NCI-H1930 (cell line): ENCODE data around the gene PTH1R.

Experiments
- DNase-seq, 2 experiments: peaks; one replicate each; lab custom pipeline; 2025; lab: John Stamatoyannopoulos, UW

The PTH1R gene

DNA sequence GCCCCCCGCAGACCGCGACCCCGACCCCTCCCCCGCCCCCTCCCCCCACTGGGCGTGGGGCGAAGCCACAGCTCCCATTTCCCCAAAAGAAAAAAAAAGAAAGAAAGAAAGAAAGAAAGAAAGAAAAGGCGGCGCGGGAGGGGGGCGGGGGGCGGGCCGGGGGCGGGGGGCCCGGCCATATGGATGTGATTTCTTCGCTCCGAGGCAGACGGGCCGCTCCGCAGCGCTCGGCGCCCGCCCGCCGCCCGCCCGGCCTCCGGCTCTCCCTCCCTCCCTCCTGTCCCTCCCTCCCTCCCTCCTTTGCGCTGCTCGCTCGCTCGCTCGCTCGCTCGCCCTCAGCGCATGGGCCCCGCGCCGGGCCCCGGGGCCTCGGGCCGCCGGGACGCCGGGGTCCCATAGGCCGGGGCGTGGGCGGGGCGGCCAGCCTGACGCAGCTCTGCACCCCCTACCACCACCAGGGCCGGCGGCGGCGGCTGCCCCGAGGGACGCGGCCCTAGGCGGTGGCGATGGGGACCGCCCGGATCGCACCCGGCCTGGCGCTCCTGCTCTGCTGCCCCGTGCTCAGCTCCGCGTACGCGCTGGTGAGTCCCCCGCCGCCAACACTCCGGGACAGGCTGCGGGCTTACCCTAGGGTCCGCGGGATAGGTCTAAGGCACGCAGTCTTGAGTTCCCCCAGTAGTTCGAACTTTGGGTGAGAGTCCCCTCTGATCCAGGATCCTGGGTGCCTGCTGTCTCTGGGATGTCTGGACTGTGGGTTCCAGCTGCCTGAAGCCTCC lies 5.7 kb downstream of the PTH1R start:
- no peak for DNase-seq

DNA sequence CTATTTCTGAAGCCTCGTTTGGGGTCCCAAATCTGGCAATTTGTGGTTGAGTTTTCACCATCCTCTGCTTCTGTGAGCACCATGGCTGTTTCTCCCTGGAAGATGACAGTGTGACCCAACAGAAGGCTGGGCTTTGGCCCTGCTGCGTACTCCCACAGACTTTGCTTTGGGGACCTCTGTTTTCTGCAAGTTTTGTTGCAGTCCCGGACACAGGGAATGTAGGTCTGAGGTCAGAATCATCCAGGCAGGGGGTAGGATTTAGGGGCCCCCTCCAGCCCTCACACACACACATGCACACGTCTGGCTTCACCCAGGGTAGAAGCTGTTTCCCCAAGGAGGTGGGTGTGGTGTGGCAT lies 6.3 kb downstream of the PTH1R start:
- DNase-seq: no peak

DNA sequence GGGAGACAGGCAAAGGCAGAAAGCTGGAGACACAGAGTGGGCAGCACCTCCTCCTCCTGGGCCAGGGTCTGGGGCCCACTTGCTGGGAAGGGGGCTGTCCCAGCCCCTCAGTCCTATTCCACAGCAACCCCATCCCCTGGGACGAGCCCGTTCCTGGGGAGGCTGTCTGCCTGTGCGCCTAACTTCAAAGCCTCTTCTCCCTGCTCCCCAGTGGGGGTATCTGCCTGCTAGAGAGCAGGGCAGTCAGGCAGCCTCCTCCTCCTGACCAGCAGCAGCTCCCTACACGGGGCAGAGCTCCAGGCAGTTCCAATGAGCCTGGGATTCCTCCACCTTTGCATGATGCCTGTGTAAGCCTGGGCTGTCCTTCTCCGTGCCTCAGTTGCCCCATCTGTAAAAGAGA lies 6.9 kb downstream of the PTH1R start:
- DNase-seq: no peak

DNA sequence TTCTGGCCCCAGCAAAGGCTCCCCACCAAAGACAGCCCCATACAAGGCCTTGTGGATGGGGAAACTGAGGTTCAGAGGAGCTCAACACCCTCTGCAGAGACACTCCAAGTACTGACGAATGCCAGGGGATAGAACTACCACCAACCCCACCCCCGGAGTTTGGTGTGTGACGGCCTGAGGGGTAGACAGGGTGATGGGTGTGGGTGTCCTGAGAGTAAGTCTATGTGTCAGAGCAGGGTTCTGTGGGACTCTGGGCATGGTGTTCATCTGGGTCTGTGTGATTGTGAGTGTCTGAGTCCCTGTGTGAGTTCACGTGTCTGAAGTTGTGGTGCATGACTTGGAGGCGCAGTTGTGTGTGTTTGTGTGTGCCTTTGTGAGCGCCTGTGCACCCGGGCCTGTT lies 7.4 kb downstream of the PTH1R start:
- no peak for DNase-seq

DNA sequence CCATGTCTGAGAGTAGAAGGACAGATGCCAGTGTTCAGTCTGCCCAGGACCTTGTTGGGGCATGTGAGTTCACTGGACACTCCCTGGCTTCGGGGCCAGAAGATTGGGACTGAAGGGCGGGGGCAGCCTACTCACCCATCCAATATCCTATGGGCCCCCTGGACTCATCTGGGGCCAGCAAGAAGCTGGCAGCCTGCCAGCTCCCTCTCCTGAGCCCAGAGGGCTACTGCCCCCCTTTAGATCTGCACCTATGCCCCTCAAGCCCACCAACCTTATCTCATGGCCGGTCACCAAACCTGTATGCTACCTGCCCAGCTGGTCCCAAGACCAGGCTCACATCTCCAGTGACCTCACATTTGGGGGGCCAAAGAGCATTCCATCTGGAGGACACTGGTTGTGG lies 8.1 kb downstream of the PTH1R start:
- no peak for DNase-seq

DNA sequence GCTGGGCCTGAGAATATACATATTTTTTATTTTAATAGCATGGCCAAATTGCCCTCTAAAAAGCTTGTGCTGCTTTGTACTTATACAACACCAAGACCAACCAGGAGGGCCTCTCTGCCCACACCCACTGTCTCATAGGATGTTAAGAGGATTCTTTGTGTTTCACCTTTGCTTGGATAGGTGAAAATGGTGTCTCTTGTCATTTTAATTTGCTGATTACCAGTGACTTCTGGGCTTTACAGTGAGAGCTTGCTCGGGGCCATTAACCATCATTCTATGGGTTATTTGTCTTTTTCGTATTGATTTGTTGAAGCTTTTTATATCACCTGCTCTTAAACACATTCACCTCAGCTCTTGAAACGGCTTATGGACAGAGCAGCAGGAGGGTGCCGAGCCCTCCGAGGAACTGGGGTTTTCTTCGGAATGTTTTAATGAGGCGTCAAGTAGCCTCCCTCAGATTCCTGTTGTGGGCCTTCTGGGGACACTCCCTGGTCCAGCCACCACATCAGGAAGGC lies 10.5 kb downstream of the PTH1R start:
- DNase-seq: no peak

DNA sequence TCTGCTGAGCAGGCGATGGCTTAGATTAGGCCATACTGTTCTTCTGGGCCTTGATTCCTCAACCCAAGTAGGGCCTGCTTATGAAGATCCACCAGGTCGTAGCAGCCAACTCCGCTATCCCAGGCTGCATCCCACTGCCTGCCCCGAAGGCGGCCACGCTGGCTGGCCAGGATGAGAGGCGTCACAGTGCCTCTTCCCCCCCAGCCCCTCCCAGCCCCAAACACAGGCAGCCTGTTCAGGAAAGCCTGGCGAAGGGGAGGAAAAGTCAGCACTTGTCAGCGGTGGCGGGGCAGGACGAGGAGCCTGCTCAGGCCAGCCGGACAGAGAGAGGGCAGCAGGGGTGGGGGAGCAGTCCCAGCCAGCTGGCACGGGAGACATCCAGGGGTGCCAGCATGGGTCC lies 11.2 kb downstream of the PTH1R start:
- DNase-seq: no peak

DNA sequence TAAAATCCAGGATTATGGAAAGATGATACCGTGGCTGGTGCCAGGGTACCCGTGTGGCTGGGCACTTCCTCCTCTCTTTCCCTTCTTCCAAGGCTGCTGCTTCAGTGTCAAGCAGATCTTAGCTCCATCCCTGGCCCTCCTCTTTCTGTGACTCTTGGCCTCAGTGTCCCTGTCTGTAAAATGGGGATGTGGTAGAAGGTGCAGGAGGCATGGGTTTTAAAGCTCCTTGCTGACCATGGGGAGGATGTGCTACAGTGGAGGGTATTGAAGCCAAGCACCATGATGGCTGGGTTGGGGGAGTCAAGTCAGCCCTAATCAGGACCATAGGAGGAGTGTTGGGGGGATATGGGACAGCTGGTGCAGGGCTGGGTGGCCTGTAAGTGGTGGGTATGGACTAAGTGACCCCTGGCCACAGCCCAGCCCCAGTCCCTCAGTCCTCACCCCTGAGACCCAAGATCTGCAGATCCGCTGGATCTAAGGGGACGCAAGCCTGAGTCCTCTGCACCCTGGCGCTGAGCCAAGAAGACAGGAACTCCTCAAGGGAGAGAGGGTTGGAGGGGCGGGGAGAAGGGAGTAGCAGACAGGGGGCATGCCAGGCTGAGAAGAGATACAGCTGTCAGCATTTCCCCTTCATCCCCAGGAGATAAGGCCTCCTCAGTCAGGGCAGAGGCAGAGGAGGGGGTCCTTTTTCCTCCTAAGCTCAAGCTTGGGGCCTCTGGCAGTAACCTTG lies 12.0 kb downstream of the PTH1R start:
- DNase-seq: no peak

DNA sequence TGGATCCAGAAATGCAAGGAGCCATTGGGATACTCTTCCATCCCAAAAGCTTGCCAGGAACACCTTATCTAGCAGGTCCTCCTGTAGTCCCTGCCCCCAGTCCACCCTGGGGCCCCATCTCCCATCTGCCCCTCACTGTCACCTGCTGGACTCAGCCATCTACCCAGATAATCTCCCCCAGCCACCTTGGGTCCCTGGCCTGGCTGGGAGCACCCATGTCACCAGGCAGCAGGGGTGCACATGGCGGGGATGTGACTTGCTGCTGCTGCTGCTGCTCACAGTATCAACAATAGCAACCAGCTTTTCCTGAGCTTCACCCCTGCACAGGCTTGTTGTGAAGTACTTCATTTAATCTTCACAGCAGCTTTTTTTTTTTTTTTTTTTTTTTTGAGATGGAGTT lies 12.6 kb downstream of the PTH1R start:
- DNase-seq: no peak

DNA sequence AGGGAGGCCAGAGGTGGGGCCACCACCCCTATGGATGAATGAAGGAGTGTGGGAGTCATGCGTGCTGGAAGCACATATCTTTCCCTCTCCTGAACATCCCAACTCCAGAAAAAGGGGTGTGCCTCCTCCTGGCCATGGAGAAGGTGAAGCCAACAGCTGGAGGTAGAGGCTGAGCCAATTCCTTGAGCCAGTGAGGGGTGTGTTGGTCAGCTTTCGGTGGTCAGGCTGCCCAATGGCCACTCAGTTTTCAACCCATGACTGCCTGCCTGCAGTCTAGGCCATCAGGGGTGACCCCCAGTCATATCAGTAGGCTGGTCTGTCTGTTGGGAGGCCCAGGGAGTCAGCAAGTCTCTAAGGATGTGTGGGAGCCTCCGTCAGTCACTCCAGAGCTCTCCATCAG lies 13.6 kb downstream of the PTH1R start:
- DNase-seq: no peak

DNA sequence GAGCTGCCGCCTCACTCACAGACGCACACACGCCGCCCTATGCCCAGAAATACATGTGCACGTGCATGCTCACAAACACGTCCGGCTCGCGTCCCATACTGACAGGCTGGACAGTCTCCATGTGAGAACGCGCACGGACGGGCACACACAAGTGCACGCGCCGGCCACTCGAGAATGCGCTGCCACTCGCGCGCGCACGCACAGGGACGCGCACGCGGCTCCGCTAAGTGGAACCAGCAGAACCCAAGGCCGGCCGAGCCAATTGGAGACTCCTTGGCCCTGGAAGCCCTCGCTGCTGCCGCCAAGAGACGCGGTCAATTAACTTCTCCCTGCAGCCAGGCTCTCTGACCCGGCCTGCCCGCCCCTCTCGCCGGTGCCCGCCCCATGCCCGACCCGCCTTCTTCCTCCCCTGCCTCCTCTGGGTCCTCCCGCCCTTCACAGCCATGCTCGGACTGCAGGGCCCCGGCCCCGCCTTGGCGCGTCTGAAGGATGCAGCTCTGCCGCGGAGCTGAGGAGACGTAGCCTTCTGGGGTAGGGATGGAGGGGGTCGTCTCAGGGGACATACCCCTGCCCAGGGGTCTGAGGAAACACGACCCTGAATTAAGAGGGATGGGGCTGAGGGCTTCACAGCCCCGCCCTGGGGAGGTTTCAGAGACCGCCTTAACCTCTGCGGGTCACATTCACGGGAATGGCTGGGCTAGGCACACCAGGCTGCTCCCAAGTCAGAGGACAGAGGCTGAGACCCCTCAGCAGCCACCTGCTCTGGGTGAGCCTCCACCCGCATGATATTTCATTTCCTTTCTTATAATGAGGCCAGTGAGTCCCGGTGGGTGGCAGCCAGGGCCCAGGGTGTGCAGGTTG lies 15.0 kb downstream of the PTH1R start:
- DNase-seq: no peak

DNA sequence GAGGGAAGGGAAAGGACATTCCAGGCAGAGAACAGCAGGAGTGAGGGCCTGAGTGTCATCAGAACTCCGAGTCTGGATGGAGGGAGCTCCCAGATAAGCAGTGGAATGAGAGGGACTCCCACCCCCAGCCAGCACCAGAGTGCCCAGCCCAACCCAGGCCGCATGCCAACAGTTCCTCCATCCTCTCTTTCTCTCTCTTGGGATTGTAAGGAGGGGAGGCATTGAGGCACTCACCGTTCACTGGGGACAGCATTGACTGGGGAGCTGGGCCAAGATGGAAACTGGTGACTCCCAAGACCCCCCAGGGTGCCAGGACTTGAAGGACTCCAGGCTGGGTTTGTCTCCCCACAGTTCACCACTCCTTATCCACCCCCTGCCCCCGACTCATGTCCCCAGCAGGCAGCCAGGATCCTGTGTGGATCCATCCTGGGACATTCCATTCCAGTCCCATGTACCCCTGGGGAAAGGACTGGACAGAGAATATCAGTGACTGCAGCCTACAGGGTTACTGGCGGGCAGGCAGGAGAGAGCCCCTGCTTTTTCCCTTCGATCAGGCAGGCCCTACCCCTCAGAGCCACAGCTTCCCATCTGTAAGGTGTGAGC lies 15.7 kb downstream of the PTH1R start:
- no peak for DNase-seq

DNA sequence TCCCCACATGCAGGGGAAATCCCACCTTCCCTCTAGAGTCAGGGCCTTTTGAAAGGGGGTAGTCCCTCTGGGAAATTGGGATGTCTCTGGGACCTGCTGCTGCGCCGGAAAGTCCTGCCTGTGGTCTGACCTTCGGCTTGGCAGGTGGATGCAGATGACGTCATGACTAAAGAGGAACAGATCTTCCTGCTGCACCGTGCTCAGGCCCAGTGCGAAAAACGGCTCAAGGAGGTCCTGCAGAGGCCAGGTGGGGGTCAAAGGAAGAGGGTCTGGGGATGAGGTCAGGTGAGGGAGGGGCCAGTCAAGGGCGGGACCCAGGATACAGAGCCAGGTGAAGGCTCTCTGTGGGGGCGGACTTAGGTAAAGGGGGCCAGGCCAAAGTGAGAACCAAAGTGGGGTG lies 16.2 kb downstream of the PTH1R start:
- no peak for DNase-seq

DNA sequence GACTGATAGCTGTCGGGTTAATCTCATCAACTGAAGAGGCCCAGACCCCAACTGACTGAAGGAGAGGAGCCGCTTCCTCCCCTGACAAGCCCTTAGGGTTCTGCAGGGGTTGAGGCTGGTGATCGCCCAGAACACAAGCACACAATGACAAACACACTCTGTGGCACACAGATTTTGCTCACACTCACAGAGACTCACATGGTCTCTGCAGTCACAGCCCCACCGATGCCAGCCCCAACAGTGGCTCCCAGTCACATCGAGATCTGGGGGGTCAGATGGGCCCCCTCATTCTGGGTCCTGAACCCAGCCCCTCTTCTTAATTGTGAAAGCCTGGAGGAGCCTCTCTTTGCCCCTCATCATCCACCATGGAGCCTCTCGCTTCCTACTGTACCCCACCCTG lies 16.7 kb downstream of the PTH1R start:
- no peak for DNase-seq

DNA sequence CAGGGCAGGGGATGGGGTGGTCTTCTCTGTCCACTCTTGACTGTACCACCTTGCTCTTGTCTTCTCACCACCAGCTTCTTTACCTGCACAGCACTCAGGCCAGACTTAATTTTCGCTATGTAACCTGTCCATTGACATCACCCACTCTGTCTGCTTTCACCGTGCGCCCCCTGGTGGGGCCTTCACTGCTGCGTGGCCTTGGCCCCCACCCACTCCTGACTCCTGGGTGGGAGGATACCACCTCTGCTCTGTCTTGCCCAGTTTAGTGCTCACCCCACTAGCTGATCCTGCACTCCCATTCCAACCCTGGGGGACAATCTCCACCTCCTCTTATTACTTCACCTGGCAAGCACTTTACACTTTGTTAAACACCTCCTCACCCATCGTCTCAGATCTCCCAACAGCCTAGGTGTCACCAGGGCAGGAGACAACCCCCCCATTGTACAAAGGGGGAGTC lies 17.7 kb downstream of the PTH1R start:
- DNase-seq: peak in 1 of 2 experiments; percentile 13

DNA sequence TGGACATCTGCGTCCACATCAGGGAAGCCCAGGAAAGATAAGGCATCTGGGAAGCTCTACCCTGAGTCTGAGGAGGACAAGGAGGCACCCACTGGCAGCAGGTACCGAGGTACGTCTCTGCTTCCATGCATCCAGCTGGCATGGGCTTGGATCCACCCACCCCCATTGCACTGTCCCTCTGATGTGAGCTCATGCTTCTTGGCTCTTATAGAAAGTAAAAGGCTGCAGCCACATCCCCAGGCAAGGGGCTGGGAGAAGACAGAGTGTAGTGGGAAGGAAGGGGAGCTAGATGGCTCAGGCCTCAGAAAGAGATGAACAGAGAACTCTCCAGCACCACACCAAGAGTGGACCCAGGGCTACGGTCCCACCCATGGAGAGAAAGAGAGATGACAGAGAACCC lies 18.2 kb downstream of the PTH1R start:
- DNase-seq: no peak

DNA sequence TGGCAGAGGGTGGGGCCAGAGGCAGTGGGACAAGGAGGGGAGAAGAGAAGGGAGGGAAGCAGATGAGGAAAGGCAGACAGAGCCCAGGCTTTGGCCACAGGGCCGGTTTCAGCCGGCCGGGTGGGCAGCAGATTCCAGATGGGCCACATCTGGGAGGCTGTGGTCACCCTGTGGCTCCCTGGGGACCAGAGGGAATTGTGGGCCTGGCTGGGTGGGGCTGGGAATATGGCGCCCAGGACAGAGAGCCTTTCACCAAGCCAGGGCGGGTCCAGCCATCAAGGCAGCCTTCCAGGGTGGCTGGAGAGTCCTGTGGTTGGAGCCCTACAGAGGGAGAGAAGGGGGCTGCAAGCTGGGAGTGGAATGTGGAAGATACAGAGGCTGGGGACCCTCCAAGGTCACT lies 18.9 kb downstream of the PTH1R start:
- no peak for DNase-seq

DNA sequence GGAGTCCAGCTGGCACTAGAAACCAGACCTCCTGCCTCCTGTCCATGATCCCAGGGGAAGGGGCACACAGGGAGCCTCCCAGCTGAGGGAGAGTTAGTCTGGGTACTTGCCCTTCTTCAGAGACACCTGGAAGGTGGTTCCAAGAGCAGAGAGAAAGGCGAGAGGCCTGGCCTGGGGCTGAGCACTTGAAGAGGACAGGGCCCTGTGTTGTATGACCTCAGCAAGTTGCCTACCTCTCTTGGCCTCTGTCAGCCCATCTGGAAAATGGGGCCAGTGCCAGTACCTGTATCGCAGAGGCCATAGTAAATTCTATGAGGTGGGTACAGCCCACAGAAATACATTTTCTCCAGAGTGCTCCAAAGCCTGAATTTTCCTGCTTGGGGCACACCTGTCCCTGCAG lies 19.5 kb downstream of the PTH1R start:
- no peak for DNase-seq

DNA sequence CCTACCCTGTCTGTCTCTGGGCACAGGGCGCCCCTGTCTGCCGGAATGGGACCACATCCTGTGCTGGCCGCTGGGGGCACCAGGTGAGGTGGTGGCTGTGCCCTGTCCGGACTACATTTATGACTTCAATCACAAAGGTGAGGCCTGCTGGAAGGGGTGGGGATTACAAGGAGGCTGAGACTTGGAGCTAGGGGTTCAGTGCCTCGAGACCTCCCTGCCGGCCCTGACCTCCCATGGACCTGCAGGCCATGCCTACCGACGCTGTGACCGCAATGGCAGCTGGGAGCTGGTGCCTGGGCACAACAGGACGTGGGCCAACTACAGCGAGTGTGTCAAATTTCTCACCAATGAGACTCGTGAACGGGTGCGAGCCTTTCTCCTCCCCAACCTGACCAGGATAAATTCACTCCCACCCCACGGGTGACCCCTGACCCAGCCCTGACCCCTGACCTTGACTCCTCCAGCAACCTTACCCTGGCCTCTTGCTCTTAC lies 20.4 kb downstream of the PTH1R start:
- no peak for DNase-seq

DNA sequence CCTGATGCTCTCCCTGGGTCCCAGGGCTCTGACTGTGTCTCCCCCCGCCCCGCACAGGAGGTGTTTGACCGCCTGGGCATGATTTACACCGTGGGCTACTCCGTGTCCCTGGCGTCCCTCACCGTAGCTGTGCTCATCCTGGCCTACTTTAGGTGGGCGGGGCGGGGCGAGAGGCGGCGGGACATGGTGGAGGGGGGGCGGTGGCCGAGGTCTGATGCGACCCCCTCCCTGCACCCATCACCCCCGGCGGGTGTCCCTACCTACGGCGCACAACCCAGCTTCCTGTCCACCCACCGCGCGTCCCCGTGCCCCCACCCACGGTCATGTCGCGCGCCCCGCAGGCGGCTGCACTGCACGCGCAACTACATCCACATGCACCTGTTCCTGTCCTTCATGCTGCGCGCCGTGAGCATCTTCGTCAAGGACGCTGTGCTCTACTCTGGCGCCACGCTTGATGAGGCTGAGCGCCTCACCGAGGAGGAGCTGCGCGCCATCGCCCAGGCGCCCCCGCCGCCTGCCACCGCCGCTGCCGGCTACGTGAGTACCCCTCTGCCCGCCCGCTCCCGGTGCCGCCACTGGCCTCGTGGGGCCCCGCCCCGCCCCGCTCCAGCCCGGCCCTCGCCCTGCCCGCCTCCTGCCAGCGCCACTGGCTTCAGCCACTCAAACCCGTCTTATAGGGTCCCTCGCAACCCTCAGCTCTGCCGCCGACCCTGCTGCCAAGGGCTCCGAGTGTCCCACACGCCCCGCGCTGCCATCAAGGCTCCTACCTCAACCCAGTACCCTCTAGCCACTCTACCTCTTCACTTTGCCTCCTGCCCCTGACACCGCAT lies 21.0 kb downstream of the PTH1R start:
- DNase-seq: no peak
